GM19324 (cell line): Measurements from ENCODE around the gene MICOS13.

Source experiments
- ATAC-seq: cut with Tn5 transposase; IDR thresholded peaks from one replicate; pipeline ENCODE4 v1.9.1; 2021; ENCODE audit warnings: mild to moderate bottlenecking, moderate library complexity; ENCODE audit not compliant: unreplicated experiment, low FRiP score

The MICOS13 gene

DNA sequence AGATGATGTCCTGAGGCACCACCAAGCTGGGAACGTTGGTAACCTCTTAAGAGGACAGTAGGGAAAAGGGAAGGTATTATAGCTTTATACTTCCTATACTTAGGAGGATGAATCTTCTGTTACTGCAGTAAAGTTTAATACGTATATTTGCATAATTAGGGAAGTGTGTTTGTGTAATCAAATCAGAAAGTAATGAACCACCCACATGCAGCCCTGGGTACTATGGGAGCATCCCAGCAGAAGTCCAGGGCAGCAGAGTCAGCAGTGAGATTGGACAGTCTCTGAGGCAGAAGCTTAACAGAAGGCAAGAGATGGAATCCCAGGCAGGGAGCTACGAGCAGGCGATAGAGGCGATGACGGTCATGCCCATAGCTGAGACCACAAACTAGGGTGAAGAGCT lies 44.9 kb downstream of the MICOS13 start:
- no peak for ATAC-seq

GRCh38 chr19:5632657-5633056 lies 47.7 kb downstream of the MICOS13 start:
- ATAC-seq = no peak

GRCh38 chr19:5632241-5632612 lies 48.1 kb downstream of the MICOS13 start:
- ATAC-seq = no peak

- no peak for ATAC-seq
Measured at GRCh38 chr19:5631567-5632240, 48.6 kb downstream of the MICOS13 start.

- no peak for ATAC-seq
Measured at GRCh38 chr19:5628919-5629481, 51.3 kb downstream of the MICOS13 start.

- ATAC-seq = no peak
Measured at GRCh38 chr19:5628461-5628860, 51.9 kb downstream of the MICOS13 start.
